GM12872 (cell line): ENCODE data around the gene CCDC116.

ENCODE experiments used
- TF ChIP-seq, protein P1 (sequence below): IDR thresholded peaks from 3 replicates; pipeline ENCODE4 v1.5.1; 2011; ENCODE audit warnings: low read depth, mild to moderate bottlenecking, low read length, moderate library complexity; ENCODE audit not compliant: insufficient read depth

Gene CCDC116

DNA sequence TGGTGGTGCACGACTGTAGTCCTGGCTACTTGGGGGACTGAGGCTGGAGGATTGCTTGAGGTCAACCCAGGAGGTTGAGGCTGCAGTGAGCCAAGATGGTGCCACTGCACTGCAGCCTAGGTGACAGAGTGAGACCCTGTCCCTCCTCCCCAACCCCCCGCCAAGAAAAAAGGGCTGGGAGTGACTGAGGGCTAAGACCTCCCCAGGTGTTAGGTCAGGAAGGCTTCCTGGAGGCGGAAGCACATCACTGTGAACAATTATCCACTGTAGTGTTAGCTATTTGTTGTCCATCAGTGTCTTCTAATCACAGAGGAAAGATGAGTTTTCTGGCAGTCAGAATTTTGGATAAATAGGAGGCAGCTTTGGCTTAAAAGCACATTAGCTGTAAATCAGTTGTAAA is 11.5 kb upstream of the CCDC116 start:
- TF ChIP-seq, protein P1, sequence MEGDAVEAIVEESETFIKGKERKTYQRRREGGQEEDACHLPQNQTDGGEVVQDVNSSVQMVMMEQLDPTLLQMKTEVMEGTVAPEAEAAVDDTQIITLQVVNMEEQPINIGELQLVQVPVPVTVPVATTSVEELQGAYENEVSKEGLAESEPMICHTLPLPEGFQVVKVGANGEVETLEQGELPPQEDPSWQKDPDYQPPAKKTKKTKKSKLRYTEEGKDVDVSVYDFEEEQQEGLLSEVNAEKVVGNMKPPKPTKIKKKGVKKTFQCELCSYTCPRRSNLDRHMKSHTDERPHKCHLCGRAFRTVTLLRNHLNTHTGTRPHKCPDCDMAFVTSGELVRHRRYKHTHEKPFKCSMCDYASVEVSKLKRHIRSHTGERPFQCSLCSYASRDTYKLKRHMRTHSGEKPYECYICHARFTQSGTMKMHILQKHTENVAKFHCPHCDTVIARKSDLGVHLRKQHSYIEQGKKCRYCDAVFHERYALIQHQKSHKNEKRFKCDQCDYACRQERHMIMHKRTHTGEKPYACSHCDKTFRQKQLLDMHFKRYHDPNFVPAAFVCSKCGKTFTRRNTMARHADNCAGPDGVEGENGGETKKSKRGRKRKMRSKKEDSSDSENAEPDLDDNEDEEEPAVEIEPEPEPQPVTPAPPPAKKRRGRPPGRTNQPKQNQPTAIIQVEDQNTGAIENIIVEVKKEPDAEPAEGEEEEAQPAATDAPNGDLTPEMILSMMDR, result no peak

DNA sequence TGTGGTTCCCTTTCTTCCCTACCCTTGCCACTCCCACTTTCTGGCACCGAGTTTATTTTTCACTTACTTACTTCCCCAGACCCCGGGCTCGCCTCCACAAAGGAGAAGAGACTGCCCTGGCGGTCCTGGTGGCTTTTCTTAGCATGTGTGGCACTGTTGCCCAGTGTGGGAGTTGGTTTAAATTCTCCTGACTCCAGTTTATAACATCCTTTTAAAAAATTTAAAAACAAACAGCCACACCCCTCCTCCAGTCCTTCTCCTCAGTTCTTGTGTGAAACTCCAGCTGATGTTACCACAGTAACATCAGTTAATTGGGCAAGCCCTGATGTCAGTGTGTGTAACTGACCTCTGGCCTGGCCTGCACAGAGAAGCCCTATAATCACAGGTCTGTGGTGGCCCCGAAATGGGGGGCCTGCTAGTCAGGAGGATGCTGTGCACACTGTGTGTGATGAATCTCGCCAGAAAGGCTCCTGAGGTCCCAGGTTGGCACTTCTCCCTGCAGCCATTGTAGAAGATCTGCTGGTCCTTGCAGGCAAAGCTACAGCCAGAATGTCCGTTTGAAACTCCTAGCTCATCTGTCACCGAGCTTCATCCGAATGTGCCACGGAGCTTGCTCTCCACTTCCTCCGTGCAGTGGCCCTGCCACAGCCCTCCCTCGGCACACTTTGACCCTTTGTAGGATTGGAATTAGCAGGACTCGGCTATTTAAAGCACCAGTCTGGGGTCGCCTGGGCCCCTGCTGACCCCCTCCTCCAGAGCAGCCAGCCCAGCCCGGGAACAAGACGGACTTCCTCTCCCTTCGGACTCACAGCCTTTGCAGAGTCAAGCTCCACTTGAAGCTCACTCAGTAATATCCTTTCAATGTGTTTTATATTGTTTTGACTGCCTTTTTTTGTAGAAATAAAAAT is 10.3 kb upstream of the CCDC116 start:
- TF ChIP-seq, protein P1, result no peak

DNA sequence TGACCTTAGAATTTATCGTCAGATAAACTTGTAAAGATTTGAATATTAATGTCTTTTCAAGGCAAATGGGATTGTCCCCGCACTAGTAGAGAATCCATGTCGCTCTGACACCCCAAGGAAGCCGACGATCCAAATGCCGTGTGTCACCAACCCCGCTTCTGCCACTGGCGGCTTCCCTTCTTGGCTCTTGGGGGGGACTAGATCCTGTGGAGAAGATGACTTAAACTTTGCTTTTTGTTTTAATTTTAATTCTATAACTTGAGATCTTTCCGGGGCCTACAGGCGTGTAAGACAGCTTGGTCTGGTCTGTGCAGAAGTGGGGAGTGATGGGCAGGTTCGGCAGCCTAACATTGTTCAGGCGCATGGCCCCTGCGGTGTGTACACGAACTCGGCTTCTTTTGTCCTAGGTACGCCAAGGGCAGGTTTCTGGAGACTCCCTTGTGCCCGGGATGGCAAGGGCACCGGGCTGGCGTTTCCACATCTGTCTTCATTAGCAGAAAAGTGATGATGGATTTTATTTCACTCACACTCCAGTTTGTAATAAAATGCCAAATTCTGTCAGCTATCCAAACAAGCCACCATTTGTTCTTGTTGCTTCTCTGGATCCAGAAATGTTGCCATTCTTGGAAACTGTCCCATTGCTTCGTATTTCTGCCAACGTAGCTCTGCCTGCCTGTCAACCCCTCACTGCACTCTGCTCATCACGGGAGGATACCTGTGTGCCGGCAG is 9.5 kb upstream of the CCDC116 start:
- TF ChIP-seq, protein P1, result no peak

DNA sequence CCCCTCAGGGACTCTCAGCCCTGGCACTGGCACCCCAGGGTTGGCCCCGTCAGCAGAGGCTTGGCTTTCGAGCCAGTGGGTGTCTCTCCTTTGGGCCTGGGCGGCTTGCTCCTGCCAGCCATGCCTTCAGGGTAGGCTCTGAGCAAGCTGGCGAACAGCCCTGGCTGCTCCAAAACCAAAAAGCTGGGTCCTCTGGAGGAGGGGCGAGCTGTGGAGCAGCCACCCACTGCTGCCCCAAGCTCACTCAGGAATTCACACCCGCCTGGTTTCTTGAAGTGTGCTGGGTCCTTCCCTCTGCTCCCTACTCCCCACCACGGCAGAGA is 9.0 kb upstream of the CCDC116 start:
- TF ChIP-seq, protein P1, result no peak

DNA sequence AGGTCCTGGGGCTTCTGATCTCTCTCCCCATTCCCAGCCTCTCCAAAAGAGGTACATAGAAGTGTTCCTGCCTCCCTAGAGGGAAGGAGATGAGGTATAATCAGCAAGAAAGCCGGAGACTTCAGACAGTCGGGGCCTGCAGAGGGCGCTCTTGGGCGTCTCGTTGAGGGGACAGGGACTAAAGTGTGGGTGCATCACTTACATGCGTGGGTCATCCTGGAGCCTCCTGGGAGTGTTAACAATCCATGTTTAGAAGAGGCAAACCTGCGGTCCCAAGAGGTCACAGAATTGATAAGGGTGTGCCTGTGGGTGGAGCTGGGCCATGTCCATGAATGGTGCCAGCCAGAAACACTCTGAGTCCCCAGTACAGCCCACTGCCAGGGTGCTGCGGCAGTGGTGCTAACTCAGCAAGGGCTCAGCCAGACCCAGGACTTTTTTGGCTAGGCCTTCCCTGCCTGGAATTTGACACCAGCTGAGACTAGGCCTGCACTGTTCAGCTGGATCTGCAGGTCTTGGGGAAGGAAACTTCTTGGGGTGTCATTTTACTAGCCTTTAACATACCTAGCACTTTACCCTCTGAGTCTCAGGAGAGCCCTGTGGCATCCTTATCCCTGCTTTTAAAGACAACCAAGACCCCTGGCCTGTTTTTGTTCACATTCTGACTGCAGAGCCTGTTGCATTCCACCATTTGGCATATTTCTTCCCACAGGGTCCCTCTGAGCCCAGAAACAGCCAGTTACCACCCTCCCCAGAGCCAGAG is 8.3 kb upstream of the CCDC116 start:
- TF ChIP-seq, protein P1, result peak; percentile 63

DNA sequence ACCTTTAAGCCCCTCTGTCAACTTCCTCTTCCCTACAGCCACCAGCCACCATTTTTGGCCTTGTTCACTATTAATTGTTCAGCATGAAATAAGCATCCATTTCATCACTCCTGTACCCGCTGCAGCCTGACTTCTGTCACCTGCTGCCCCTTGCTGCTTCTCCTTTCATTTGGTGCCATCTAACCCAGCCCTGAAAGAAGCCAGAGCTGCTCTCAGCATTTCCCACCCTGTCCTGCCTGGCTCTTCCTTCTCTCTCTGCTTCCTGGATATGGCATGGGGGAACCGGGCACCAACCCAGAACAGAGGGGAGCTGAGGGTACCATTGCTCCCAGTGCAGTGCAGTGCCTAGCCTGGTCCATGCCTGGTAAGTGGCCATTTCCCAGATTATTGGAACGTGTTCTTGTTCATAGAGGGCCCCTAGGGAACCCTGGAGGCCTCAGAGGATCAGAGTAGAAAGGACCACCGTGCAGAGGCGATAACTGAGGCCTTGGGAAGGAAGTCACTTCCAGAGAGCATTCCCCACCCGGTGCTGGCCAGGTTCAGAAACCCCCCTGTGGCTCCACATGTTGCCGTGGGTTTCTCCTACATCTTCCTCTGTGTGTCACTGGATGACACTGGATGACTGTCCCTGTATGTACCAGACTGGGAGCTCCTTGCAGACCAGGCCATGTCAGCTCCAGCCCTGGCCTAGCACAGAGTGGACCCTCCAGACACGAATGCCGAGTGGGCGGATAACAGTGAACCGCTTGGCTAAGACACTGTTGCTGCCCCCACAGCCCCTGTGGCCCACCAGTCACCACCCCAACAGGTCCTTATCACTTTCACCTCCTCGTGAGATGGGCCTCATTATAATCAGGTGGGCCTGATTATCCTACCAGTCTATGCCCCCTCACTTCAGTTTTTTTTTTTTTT is 7.4 kb upstream of the CCDC116 start:
- TF ChIP-seq, protein P1, result no peak
